ENCODE results near the gene ZFX. TPM values are rescaled to one million over a fixed set of nuclear protein-coding genes. Genes with fewer than 3 reads are reported as not detected.

ZFX gene
- total RNA-seq, 1 donor from 2014 or later = 33.0 TPM

DNA sequence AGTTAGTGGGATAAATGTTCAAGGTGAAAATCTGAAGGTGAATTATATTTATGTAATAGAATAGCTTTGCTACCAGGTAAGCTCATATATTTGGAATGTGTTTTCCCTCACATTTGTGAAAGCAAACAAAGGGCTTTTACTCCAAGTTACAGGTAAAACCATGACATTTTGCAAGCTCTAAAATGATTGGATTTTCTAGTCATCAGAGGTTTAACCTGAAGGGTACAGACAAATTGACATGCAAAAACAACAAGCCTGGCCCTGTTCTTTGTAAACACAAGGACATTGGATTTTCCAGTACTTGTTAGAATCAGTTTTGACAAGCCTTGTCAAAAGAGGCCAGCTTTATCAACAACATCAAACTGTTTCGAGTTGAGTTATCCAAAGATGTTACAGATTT, 51.7 kb downstream of the ZFX start:
- no peak for DNase-seq (ENCODE audit: low read depth, low spot score)

DNA sequence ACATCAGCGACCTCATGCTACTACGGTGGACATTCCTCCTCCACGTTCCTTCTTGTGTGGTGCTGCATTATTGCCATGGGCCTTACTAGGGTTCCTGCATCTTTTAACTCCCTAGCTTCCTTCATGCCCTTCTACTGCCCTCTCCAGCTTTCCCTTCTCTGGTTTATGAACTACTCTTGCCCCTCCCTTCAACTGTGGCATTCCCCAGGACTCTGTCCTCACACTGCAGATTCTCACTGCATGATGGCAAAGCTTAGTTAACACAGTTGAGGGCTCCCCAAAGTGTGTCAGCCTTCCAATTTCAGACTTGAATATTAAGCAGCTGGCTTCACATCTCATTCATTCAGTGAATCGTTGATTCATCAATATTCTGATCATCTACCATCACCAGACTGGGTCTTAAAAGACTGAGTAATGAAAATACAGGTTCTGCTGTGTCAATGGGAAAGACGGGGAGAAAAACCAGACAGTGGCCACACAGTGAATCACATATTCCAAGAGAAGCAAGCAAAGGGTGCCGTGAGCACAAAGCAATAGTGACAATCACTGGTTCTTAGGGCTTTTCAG, 53.0 kb downstream of the ZFX start:
- no peak for DNase-seq (ENCODE audit: low read depth, low spot score)

DNA sequence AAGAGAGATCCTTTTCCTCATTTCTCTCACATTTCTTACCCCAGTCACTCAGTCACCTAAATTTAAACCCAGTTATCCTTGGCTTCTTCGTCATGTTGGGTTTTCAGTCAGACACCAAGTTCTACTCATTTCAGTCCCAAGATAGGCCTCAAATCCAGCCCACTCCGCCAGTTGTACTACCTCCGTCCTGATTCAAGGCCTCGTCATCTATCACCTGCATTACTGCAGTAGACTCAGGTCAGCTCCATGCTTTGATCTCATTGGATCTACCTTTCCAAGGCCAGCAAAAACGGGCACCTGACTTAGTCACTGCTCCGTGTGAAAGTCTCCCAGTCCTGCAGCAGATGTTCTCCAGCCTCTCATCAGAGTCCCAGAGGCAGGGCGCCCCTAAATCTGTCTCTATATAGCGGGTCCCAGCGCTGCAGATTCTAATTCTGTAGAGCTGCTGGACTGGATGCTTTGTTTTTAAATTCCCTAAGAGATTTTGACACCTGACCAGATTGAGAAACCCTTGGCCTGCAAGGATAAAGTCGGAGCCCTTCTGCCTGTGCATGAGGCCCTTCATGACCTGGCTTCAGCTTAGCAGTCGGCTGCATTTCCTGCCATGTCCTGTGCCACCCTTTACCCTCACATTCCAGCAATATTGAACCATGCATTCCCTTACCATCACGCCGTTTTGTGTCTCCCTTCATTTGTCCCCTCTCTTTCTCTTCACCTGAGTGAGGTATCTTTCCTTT, 53.7 kb downstream of the ZFX start:
- DNase-seq (ENCODE audit: low read depth, low spot score) = no peak

DNA sequence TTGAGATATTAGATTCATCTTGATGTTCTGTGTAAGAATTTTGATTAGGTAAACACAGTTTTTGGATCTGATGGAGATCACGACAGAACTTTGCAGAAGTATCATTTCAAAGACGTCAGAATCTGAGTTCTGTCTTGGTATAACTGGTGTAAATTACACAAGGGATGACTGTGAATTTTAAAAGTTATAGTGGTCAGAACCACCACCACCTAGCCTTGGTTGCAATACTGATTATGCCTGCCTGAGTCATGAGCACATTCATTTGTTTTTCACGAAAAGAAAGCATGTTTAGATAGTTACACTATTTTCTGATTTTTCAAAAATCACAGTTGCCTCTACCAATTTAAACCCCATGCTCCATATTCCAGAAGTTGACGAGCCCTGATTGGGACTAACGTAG, 54.8 kb downstream of the ZFX start:
- no peak for DNase-seq (ENCODE audit: low read depth, low spot score)

DNA sequence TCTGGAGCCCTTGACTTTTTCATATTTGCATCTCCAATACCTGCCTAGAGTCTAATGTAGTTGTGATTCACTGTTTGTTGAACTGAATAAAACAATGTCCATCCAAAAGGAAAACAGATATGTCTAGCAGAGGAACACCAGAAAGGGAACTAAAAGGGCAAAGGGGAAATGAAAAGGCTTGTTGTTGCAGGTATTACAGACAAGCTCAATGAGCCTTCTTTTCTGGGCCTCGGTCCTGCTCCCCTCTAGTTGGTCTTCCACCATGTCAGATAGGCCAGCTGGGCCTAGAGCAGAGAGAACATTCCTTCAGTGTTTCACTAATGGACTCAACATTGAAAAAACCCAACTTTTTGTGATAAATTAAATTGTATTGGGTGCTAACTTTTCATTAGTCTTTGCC, 55.4 kb downstream of the ZFX start:
- DNase-seq (ENCODE audit: low read depth, low spot score) = no peak

DNA sequence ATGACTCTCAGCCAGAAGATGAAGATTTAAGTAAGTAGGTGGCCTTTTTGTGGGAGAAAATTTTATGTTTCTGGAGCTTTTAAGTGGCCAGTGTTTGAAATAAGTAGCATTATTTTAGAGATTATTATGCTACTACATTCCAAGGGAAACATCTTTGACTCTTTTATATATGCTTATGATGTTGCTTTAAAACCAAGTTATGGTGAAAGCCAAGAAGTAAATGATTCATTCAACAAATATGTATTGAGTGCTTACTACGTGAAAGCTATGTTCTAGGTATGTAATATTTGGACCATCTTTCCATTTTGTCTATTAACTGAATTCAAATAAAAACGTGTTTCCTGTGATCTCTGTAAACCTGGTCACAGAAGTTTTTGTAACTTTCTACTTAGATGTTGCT, 58.3 kb downstream of the ZFX start:
- DNase-seq (ENCODE audit: low read depth, low spot score) = no peak

DNA sequence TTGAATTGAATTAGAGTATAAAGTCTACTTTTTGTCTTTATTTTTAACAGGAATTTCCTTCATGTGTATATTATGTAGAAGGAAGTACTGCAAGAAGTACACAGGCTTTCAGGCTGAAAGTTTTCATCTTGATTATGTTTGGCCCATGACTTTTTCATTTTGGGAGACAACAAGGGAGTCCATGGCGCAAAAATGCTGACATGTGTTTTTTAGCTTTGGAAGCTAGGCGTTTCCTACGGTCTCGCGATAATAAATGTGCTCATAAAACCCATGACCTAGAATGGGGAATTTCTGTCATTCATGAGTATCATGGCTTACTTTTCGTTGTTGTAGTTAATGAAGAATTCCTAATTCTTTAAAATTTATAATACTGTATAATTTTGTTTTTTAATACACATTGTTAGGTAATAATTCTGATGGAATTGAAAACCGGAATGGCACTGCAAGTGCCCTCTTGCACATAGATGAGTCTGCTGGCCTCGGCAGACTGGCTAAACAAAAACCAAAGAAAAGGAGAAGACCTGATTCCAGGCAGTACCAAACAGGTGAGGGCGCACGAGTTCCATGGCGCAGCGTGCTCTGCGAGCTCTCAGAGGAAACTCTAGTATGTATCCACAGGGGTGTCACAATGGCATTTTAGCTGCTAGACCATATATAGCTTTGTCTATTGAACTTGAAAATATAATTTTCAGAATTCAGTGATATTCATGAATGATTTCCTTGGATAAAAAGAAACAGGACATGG, 59.1 kb downstream of the ZFX start:
- no peak for DNase-seq (ENCODE audit: low read depth, low spot score)

DNA sequence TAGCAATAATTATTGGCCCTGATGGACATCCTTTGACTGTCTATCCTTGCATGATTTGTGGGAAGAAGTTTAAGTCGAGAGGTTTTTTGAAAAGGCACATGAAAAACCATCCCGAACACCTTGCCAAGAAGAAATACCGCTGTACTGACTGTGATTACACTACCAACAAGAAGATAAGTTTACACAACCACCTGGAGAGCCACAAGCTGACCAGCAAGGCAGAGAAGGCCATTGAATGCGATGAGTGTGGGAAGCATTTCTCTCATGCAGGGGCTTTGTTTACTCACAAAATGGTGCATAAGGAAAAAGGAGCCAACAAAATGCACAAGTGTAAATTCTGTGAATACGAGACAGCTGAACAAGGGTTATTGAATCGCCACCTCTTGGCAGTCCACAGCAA, 60.7 kb downstream of the ZFX start:
- no peak for DNase-seq (ENCODE audit: low read depth, low spot score)

DNA sequence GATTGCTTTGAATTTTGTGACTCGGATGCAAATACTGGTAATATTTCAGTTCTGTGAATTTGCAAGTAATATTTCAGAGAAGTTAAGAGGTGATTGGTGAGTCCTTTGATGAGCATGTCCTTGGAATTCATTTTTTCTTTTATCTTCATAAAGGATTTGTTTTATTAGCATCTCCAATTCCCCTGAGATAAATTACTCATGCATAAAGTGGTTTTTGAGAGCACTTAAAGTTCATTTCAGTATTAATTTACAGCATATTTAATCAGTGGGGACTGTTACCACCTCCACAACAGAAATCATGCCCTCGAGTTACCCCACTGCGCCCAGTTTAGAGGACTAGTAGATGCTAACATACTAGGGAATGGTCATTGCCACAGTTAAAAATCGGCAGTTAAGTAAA, 65.0 kb downstream of the ZFX start:
- DNase-seq (ENCODE audit: low read depth, low spot score) = no peak

DNA sequence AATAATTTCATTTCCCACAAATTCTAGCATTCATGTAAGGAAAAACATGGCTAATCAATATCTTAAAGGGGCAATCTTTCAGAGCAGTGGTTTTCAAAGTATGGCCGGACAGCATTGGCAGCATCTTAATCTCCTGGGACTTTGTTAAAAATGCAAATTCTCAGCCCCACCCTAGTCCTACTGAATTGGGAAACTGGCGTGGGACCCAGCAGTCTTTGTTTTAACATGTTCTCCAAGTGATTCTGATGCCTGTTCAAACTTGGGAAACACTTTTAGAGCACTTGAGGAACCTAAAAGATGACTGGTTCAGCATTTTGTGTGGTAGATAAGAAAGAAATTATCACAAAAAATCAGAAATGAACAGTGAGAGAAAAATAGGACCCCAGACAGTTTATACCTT, 65.7 kb downstream of the ZFX start:
- DNase-seq (ENCODE audit: low read depth, low spot score) = no peak

DNA sequence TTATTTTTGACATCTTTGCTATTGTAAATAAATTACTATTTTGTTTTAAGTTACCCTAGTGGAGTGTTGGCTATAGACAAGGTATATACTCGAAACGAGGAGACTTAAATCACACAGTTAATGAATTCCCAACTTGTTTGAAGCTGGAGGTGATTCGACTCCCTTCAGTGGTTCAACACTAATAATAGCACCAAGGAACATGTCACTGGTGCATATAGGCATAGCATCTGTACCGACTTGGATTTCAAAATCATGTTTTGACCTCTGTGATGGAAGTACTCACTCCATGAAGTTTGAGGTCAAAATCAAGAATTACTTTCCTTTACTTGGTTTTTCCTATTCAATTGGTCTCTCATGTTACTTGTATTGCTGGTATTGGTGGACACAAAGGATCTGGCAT, 66.5 kb downstream of the ZFX start:
- no peak for DNase-seq (ENCODE audit: low read depth, low spot score)

DNA sequence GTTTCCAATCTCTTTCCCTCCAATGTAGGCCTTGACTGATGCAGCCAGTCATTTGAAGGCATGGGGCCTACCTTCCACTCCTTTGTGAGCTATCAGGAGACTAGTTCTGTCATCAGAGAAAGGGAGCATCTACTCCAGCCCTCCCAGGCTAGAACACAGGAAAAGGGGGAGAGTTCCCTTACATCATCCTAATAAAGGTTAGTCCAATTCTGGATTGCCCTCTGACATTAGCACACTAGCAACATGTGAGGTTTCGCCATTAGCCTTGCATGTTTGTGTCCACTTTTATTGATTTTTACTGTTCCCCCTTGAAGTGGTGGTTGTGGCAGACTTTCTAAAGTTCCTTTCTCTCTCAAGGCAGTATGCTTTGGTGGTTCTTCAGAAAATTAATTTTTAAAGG, 67.3 kb downstream of the ZFX start:
- no peak for DNase-seq (ENCODE audit: low read depth, low spot score)

DNA sequence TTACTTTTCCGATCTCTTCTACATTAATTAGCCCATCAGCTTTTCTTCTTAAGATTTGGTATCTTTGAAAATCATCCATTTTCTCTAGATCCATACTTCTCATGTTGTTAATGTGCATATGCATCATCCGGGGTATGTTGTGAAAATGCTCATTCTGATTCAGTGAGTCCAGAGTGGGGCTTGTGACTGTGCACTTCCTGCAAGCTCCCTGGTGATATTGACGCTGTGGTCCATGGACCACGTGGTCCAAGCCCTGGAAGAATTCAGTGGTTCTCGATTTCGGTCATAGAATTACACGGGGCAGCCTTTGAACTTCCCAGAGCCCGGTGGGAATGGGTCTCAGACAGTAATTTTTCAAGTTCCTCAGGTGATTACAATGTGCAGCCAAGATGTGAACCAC, 69.8 kb downstream of the ZFX start:
- DNase-seq (ENCODE audit: low read depth, low spot score) = no peak

DNA sequence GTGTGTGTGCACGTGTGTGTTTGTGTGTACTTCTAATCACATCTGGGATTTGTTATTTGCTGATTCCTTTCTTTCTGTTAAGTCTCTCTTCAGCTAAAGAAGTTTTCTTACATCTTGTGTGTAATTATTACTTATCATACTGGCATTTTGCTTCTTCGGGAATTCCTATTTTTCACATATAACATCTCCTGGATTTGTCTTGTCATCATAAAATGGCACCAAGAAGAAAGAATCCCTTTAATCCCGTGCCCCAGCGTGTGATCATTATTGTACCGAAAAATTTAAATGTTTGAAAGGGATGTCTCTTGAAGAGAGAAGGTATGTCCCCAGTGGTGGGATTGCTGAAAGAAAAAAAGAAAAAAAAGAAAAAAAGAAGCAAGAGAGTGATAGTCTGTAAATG, 72.3 kb downstream of the ZFX start:
- DNase-seq (ENCODE audit: low read depth, low spot score) = no peak

DNA sequence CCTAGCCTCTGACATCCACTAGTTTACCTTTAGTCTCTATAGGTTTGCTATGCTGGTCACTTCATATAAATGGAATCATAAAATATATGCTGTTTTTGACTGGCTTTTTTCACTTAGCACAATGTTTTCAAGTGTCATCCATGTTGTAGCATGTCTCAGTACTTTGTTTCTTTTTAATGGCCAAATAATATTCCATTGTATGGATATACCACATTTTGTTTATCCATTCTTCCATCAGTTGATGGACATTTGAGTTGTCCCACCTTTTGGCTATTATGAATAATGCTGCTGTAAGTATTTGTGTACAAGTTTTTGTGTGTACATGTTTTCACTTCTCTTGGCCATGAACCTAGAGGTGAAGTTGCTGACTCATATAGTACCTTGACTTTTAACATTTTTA, 75.7 kb downstream of the ZFX start:
- no peak for DNase-seq (ENCODE audit: low read depth, low spot score)

DNA sequence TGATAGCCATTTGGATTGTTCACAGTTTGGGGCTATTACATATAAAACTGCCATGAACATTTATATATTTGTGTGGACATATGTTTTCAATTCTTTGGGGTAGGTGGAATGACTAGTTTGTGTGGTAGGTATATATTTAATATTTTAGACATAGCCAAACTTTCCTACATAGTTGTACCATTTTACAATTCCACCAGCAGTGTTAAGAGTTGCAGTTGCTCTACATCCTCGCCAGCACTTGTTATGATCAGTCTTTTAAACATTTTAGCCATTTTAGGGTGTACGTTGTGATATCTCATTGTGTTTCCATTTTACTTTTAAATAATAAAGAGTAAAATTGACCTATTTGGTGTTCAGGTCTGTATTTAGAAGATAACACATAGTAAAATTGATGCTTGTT, 76.6 kb downstream of the ZFX start:
- DNase-seq (ENCODE audit: low read depth, low spot score) = no peak

DNA sequence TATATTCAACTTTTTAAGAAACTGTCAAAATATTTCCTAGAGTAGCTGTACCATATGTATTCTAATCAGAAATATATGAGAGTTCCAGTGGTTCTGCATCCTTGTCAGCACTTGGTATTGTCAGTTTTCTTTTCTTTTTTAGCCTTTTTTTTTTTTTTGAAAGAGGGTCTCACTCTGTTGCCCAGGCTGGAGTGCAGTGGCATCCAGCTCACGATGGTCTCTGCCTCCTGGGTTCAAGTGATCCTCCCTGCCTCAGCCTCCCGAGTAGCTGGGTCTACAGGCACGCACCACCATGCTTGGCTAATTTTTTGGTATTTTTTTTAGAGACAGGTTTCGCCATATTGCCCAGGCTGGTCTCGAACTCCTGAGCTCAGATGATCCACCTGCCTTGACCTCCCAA, 79.1 kb downstream of the ZFX start:
- DNase-seq (ENCODE audit: low read depth, low spot score) = no peak

DNA sequence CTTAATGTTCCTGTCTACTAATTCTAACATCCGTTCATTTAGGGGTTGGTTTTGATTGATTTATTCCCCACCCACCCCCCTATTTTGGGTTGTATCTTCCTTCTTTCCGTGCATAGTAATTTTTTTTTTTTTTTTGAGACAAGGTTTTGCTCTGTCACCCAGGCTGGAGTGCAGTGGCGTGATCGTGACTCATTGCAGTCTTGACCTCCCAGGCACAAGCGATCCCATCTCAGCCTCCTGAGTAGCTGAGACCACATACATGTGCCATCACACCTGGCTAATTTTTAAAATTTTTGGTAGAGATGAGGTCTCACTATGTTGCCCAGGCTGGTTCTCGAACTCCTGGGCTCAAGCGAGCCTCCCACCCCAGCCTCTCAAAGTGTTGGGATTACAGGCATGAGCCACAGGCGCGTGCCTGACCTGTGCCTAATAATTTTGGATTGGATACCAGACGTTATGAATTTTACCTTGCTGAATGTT, 79.9 kb downstream of the ZFX start:
- no peak for DNase-seq (ENCODE audit: low read depth, low spot score)

DNA sequence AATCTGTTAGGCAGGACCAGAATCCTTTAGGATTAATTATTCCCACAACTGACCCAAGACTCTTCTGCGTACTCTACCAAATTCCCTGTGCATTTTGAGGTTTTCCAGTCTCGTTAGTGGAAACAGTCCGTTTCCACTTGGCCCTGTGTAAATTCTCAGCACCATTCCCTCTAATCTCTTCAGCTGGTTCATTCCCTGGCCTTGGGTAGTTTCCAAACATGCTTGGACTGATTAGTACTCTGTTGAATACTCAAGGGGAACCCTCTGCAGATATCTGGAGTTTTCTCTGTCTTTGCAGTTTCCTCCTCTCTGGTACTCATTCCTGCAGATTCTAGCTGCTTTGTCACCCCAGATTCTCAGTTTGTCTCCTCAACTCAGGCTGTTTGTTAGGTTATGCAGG, 80.4 kb downstream of the ZFX start:
- DNase-seq (ENCODE audit: low read depth, low spot score) = no peak

DNA sequence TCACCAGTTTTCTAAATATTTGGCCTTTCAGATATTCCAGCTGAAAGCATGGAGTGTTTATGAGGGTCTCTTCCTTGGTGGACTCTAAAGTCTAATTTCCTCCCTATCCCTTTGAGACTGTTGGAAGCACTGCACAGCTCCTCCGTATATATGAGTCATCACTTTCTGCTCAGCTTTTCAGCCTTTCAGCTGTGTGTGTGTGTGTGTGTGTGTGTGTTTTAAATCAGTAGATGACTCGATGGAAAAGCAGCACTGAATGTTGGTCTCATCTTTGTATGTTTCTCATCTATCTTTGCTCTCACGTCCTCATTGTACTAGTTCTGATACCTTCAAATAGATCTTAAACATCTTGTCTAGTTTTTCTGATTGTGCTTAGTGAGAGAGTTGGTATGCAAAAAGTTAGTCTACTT, 81.6 kb downstream of the ZFX start:
- DNase-seq (ENCODE audit: low read depth, low spot score) = peak; percentile 4

DNA sequence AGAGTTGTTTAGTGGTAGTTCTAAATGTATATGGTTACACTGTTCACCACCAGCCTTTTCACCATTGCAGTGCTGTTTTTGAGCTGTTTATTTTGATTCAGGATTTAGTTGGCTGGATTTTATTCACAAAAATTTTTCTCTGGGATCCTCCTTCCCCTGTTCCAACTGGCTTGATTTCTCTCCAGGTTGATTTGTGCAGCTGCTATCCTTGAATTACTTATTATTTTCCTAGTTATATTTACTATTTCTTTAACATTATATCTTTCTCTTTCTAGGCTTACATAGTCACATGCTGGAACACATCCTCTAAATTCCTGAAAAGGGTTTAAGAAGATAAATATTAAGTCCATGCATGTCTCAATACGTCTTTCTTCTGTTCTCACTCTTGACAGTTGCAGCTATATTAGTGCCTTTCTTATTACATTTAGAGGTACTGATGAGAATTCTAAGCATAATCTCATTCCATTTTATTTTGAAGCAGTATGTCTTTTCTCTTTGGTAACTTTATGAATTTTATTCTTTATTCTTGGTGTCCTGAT, 82.2 kb downstream of the ZFX start:
- DNase-seq (ENCODE audit: low read depth, low spot score) = no peak

DNA sequence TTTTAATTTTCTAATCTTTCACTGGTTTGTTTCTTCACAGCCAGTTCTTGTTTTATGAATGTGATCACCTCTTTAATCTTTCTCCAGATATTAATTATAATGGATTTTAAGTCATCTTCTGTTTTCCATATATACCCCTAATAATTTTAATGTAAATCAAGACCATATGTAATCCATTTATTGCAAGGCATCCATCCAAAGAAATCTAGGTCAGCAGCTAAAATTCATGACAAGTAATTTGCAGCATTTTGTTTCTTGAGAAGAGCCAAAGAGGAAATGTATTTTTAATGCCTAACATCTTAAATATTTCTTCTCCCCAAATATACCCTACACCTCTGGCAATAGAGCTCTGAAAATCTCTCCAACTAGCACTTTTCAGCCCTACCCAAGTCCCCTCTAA, 83.3 kb downstream of the ZFX start:
- no peak for DNase-seq (ENCODE audit: low read depth, low spot score)
